Stomach (tissue), 9 donors: Measurements from ENCODE around the gene TFAP2A. TPM values are rescaled to one million over a fixed set of nuclear protein-coding genes. Genes with fewer than 3 reads are reported as not detected.

ENCODE experiments used
- DNase-seq, 2 donors: peaks; one replicate each; pipeline versions ENCODE4 v3.0.0 to v3.0.0-alpha.2; 2013 to 2019
- H3K27ac ChIP-seq, 5 donors: fragments of 200-600 bp in 4 of 5; sonication (generic) in 4 of 5; one replicate each; pipeline ENCODE4 v1.5.1; 2013 to 2019; ENCODE audit warnings: mild to moderate bottlenecking in 1 of 5, moderate library complexity in 1 of 5
- H3K27me3 ChIP-seq, 3 donors: fragments of 200-600 bp; sonication (generic); one replicate each; pipeline ENCODE4 v1.5.1; 2017 to 2019; ENCODE audit warnings: mixed run types in 1 of 3
- H3K36me3 ChIP-seq, 4 donors: fragments of 200-600 bp; sonication (generic); 1 replicate in 3 of 4; 2 replicates in 1 of 4; pipeline ENCODE4 v1.5.1; 2016 to 2019
- H3K4me1 ChIP-seq, 4 donors: fragments of 200-600 bp; sonication (generic); one replicate each; pipeline ENCODE4 v1.5.1; 2016 to 2019
- H3K4me3 ChIP-seq, 4 donors: fragments of 200-600 bp; sonication (generic) in 3 of 4; one replicate each; pipeline ENCODE4 v1.5.1; 2016 to 2019; ENCODE audit warnings: mild to moderate bottlenecking in 1 of 4
- H3K9me3 ChIP-seq, 4 donors: fragments of 200-600 bp; sonication (generic); one replicate each; pipeline ENCODE4 v1.5.1; 2016 to 2019
- EP300 ChIP-seq: sonication (generic); formaldehyde crosslinking; IDR thresholded peaks from one replicate; pipeline ENCODE4 v1.6.1; 2017; ENCODE audit warnings: antibody characterized with exemption
- POLR2A ChIP-seq, 4 donors: fragments of 450-650 bp; IDR thresholded peaks; one replicate each; pipeline ENCODE4 v1.6.1; 2016; ENCODE audit warnings: antibody characterized with exemption in 4 of 4, control low read depth in 2 of 4, mild to moderate bottlenecking in 1 of 4, moderate library complexity in 1 of 4
- POLR2AphosphoS5 ChIP-seq, 3 donors: sonication (generic); formaldehyde crosslinking; IDR thresholded peaks; one replicate each; pipeline ENCODE4 v1.6.1; 2016; ENCODE audit warnings: antibody characterized with exemption in 3 of 3
- WGBS, 5 donors: extraction: QIAGEN DNeasy Blood & Tissue Kit in 3 of 5; methylation state at CpG; one replicate each; pipeline versions ENCODE4 v1.1.5 to v1.1.7; 2013 to 2018; 5-methylcytosine and 5-hydroxymethylcytosine counted together
- intact Hi-C: fragments of 100-400 bp; cut with DNase I; formaldehyde crosslinking; loops from one replicate; pipeline ENCODE4 v1.15.1; 2023; ENCODE audit warnings: low total_unique reads
- polyA plus RNA-seq, 3 donors: library from polyadenylated mRNA; stranded (reverse); fragments of 200-250 nt; gene quantifications; one replicate each; pipeline ENCODE4 v1.2.3, GENCODE V29; 2013
- total RNA-seq, 5 donors: library from RNA; depleted of rRNA; stranded (reverse); fragments of >200 nt; gene quantifications; one replicate each; pipeline versions ENCODE4 v1.1.0 to v1.2.3, GENCODE V29; 2014 to 2016
- TF ChIP-seq, protein P1 (sequence below), 7 experiments: fragments of 450-650 bp in 4 of 7; fragments of 200-600 bp in 3 of 7; sonication (generic) in 3 of 7; IDR thresholded peaks; one replicate each; pipeline ENCODE4 v1.5.1; 2016 to 2019; ENCODE audit warnings: antibody characterized with exemption in 7 of 7, control low read depth in 2 of 7, mild to moderate bottlenecking in 1 of 7
- donor health status: healthy with polysubstance abuse.
- donor health status: Bipolar disorder and iron deficiency.
- donor health status: healthy.

The TFAP2A gene
- total and polyA plus RNA-seq, 8 donors = 0.18 to 10.1 (median 0.50) TPM; not detected in 5

DNA sequence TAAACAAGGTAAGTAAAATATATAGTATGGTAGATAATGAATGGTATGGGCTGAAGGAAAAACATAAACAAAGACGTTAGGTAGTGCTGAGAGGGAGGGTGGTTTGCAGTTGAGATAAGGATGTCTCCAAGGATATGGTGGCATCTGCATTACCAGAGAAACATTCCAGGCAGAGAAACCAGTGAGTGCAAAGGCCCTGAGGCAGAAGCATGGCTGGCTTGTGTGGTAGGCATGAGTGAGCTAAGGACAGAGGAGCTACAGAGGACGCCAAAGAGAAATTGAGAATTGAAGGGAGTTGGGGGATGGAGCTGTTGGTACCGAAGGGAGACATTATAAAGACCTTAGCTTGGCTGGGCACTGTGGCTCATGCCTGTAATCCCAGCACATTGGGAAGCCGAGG lies 18.4 kb upstream of the TFAP2A start:
- H3K4me1 ChIP-seq = no peaks in the 10 kb centered on the region
- no peak overlapping the region for H3K27ac ChIP-seq
- intact Hi-C loops = loop anchor here (5.0 kb wide), 1 partner anchor 1446 kb away; no protein-coding TSS in a partner anchor
- no peaks in the 10 kb centered on the region for H3K36me3 ChIP-seq
- no peak for TF ChIP-seq EP300
- no peak for TF ChIP-seq POLR2A (IDR thresholded peaks at IDR 0.05)
- TF ChIP-seq, protein P1, sequence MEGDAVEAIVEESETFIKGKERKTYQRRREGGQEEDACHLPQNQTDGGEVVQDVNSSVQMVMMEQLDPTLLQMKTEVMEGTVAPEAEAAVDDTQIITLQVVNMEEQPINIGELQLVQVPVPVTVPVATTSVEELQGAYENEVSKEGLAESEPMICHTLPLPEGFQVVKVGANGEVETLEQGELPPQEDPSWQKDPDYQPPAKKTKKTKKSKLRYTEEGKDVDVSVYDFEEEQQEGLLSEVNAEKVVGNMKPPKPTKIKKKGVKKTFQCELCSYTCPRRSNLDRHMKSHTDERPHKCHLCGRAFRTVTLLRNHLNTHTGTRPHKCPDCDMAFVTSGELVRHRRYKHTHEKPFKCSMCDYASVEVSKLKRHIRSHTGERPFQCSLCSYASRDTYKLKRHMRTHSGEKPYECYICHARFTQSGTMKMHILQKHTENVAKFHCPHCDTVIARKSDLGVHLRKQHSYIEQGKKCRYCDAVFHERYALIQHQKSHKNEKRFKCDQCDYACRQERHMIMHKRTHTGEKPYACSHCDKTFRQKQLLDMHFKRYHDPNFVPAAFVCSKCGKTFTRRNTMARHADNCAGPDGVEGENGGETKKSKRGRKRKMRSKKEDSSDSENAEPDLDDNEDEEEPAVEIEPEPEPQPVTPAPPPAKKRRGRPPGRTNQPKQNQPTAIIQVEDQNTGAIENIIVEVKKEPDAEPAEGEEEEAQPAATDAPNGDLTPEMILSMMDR (IDR thresholded peaks at IDR 0.05) = no peak
- no peak for TF ChIP-seq POLR2AphosphoS5 (IDR thresholded peaks at IDR 0.05)
- H3K4me3 ChIP-seq = no peak overlapping the region
- DNase-seq = no peak
- H3K9me3 ChIP-seq = no peaks in the 10 kb centered on the region
- H3K27me3 ChIP-seq = peaks cover 0 to 26% (median 0%) of the 10 kb centered on the region in 3 donors
- 67 to 79% (median 72%) methylated on average over 4 of the region's 4 CpGs for WGBS, 5 donors

DNA sequence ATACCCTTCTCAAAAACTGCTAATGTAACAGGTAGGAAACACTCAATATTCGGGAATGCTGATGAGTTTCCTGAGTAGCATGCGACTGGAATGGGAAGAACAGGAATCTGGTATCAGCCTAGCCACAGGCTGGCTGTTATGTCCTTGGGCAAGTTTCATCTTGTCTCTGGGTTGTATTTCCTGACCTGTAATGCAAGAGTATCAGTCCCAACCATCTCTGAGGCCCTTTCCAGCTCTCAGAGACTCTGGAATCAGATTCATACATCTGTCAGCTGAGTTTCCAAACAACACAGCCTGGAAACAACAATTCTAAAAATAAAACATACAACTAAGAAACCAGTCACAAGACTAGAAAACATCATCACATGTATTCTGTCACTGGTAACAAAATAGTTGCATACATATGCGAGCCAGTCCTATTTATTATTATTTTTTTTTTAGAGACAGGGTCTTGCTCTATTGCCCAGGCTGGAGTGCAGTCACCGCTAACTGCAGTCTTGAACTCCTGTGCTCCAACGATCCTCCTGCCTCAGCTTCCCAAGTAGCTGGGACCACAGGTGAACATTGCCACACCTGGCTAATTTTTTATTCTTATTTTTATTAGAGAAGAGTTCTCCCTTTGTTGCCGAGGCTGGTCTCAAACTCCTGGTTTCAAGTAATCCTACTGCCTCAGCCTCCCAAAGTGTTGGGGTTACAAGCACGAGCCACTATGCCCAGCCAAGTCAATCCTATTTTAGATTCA lies 16.7 kb upstream of the TFAP2A start:
- Histone ChIP-seq H3K27me3 (peaks cover 0 to 44% (median 4%) of the 10 kb centered on the region in 3 donors), H3K4me1 (peaks cover 0 to 3% (median 2%) of the 10 kb centered on the region in 4 donors), H3K36me3 (no peaks in the 10 kb centered on the region), H3K27ac (no peak overlapping the region), H3K9me3 (no peaks in the 10 kb centered on the region), H3K4me3 (no peak overlapping the region)
- WGBS, 5 donors = 75 to 86% (median 83%) methylated on average over 7 of the region's 7 CpGs
- no peak for DNase-seq
- intact Hi-C loops = loop anchor here (5.0 kb wide), 1 partner anchor 1444 kb away; no protein-coding TSS in a partner anchor
- TF ChIP-seq EP300 = no peak
- TF ChIP-seq, protein P1 (IDR thresholded peaks at IDR 0.05) = no peak
- TF ChIP-seq POLR2A (IDR thresholded peaks at IDR 0.05) = no peak
- no peak for TF ChIP-seq POLR2AphosphoS5 (IDR thresholded peaks at IDR 0.05)

DNA sequence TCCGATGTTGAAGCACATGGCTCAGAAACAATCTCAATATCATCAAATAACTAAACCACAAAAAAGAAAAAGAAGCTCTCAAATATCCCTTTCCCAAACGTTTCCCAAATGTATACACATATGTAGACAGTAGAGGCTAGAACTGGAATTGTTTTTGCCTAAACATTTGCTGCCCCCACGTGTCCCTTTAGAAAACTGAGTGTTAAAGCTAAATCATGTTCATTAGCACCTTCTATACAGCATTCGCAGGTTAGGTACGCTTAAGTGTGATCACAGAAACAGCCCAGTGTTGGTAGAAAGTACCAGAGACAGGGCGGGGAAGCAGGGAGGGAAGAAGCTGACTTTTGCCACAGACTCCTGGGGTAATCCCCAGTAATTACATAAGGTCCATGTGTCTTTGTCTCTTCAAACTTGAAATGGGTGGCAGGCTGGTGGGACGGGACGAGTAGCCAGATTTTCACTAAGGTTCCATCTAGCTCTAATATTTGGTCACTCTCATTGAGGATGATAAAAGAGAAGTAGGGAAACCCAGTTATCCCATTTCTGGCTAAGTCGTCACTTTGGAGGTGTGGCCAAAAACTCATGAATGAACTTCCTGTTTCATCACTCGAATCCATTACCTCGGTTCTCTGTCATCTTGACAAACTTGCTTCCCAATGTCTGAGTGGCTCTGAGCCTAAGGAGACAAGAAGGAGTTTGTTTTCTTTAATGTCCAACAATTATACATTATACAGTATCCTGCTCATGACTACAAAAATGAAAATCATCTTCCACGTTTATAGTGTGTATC lies 15.0 kb upstream of the TFAP2A start:
- intact Hi-C loops = loop anchor here (5.0 to 10.0 kb wide), 2 partner anchors 395 to 1443 kb away; no protein-coding TSS in a partner anchor
- TF ChIP-seq, protein P1 (IDR thresholded peaks at IDR 0.05) = peak in 4 of 7 experiments; percentile 21 to 64 (median 44)
- TF ChIP-seq POLR2A (IDR thresholded peaks at IDR 0.05) = no peak
- Histone ChIP-seq H3K4me3 (no peak overlapping the region), H3K4me1 (peaks cover 11 to 18% (median 18%) of the 10 kb centered on the region in 4 donors), H3K36me3 (no peaks in the 10 kb centered on the region), H3K27ac (no peak overlapping the region), H3K27me3 (peaks cover 0 to 61% (median 21%) of the 10 kb centered on the region in 3 donors), H3K9me3 (no peaks in the 10 kb centered on the region)
- WGBS, 5 donors = 22 to 26% (median 24%) methylated on average over 12 of the region's 12 CpGs
- peak in 1 of 2 donors; percentile 81 for DNase-seq

DNA sequence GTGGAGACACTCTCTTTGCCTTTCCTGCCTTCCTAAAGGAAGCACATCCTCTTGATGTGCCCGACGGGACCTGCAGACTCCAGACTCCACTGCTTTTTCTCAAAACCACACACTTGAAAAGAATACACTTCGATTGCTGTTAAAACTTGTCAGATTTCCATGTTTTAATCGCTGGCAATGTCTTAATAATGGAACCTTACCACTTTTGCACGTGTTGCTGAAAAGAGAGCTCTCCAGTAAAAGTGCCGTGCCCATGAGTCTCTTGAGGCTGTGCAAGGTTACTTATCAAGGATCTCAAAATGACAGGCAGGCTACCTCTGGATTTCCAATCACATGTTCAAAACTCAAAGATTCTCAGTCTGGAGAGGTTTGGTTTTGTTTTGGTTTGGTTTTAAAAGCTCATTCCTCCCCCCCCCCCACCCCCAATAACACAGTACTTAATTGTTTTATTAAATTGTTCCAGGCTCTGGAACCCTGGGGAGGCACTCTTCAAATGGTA lies 12.0 kb upstream of the TFAP2A start:
- Histone ChIP-seq H3K27me3 (peaks cover 13 to 81% (median 51%) of the 10 kb centered on the region in 3 donors), H3K27ac (peak overlapping the region in 3 of 5 donors; percentile 23 to 36 (median 23)), H3K4me3 (peak overlapping the region; percentile 46 to 58 (median 48)), H3K4me1 (peaks cover 11 to 25% (median 22%) of the 10 kb centered on the region in 4 donors), H3K36me3 (no peaks in the 10 kb centered on the region), H3K9me3 (no peaks in the 10 kb centered on the region)
- WGBS, 5 donors = 20 to 46% (median 24%) methylated on average over 6 of the region's 6 CpGs
- intact Hi-C loops = loop anchor here (10.0 kb wide), 1 partner anchor 392 kb away; no protein-coding TSS in a partner anchor
- no peak for DNase-seq
- TF ChIP-seq POLR2A (IDR thresholded peaks at IDR 0.05) = no peak
- TF ChIP-seq, protein P1 (IDR thresholded peaks at IDR 0.05) = no peak
- no peak for TF ChIP-seq POLR2AphosphoS5 (IDR thresholded peaks at IDR 0.05)
- no peak for TF ChIP-seq EP300
